Measurements from ENCODE around the gene RASAL3.
"Not testable (repeated sequence)": the region's sequence is repeated elsewhere in the genome, so short reads cannot be mapped to it uniquely, and the experiment has no call there.

Gene RASAL3
- 181 to 433 (median 227) reads per million in 3 experiments for total RNA-seq

DNA sequence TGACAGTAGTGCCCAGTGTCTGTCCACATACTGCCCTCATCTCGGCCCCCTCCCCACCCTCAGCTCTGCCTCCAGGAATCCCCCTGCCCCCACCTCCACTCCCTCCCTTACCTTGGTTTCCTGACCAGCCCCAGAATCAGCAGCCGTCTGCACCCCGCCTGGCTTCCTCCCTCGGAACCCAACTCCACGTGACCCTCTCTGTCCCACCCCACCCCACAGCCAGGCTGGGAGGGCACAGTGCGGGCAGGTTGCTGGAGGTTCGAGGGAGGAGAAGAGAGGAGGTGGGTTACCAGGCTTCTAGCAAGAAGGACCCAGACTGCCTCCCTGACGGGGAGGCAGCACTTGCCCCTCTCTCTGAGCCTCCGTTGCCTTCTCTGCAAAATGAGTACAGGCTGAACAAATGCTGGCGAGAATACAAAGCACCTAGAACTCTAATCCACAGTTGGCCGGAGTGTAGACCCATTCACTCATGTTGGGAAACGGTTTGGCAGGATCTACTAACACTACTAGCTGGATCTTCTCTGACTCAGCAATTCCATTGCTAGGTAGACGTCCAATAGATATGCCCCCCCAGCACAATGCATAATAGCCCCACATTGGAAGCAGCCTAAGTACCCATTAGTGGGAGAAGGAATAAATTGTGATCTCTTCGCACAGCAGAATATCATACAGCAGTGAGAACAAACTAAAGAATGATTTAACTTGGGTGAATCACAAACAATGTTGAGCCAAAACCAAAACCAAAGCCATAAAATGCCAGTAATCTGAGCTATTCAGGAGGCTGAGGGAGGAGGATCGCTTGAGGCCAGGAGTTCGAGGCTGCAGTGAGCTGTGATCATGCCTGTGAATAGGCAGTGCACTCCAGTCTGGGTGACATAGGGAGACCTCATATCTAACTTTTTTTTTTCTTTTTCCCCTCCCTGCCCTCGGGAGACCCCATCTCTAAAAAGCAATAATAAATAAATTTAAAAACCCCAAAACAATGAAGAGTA, at the start of gene RASAL3:
TSS of gene RASAL3 (minus strand) at position 151 of the 992 bp plus-strand sequence. CDS start 186 bp downstream, outside the sequence.
- DNase-seq: peak; percentile 62

- no peak for DNase-seq
Observed at GRCh38 chr19:15511671-15512424, 47.5 kb upstream of the RASAL3 start.

- DNase-seq: no peak
Observed at GRCh38 chr19:15508035-15508710, 43.8 kb upstream of the RASAL3 start, which contains the start of gene CYP4F22. CYP4F22 (plus strand) TSS chr19:15508525; CDS start chr19:15525337, 16,812 bp downstream.

- DNase-seq: no peak
Observed at GRCh38 chr19:15507068-15508034, 43.0 kb upstream of the RASAL3 start.

GRCh38 chr19:15506074-15506571, 41.8 kb upstream of the RASAL3 start:
- no peak for DNase-seq

DNA sequence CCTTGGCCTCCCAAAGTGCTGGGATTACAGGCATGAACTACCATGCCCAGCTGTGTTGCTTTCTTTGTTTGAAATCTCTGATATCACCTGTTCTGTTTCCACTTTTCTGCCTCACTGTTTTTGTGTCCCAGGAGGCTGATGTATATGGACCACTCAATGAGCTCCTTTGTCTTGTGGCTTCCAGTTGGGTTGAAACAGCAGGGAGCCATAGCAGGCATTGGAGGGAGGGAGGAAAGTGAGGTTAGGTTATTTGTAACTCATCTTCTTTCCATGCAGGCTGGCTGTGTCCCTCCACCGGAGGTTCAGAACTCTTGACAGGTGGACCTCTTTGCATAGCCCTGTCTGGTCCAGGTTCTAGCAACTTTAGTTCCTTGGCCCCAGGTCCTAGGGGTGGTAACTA, 37.9 kb upstream of the RASAL3 start:
- DNase-seq: no peak

GRCh38 chr19:15501596-15501995, 37.3 kb upstream of the RASAL3 start:
- no peak for DNase-seq

DNA sequence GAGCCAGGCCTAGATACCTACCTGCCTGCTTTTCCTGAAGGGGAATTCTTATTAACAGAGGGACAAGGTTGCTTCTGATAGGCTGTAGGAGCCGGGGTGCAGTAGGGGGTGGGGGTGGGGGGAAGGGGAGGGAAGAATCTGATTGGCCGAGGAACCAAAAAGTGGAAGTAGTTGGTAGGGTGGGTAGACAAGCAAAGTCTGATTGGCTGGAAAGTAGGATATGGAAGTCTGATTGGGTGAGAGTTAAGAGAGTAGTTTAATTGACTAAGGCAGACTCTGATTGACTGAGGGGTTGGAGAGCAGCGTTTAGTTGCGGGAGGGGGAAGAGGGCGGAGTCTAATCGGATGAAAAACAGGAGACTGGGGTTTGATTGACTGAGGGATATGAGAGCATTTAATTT, 34.6 kb upstream of the RASAL3 start:
- DNase-seq: no peak

- no peak for DNase-seq
Observed at GRCh38 chr19:15498156-15498858, 34.0 kb upstream of the RASAL3 start.

- no peak for DNase-seq
Observed at GRCh38 chr19:15495151-15495550, 30.8 kb upstream of the RASAL3 start.

GRCh38 chr19:15488489-15489226, 24.3 kb upstream of the RASAL3 start:
- no peak for DNase-seq

DNA sequence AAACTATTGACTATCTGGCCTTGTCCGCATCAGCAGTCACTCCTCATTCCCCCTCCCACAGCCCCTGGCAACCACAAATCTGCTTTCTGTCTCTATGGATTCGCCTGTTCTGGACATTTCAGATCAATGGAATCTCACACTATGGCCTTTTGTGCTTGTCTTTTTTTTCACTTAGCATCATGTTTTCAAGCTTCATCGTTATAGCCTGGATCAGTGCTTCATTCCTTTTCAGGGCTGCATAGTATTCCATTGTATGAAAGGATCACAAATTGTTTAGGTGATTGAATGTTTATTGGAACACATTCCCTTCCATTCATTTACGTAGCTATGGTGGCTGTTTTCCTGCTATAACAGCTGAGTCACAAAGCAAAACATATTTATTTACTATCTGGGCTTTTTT, 22.7 kb upstream of the RASAL3 start:
- no peak for DNase-seq

- not testable (repeated sequence) for DNase-seq
Observed at GRCh38 chr19:15485768-15486167, 21.4 kb upstream of the RASAL3 start.

DNA sequence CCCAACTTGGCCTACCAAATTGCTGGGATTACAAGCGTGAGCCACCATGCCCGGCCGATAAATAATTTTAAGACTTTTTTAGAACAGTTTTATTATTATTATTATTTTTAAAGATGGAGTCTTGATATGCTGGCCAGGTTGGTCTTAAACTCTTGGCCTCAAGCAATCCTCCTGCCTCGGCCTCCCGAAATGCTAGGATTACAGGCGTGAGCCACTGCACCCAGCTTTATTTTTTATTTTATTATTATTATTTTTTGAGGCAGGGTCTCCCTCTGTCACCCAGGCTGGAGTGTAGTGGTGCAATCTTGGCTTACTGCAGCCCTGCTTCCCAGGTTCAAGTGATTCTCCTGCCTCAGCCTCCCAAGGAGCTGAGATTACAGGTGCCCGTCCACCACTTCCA, 16.7 kb upstream of the RASAL3 start:
- not testable (repeated sequence) for DNase-seq

GRCh38 chr19:15479391-15480345, 15.3 kb upstream of the RASAL3 start, which contains the start of gene PGLYRP2:
PGLYRP2 (minus strand) TSS chr19:15479501; CDS start chr19:15479371, 130 bp downstream.
- DNase-seq: no peak

- DNase-seq: no peak
Observed at GRCh38 chr19:15476325-15476724, 12.0 kb upstream of the RASAL3 start.

GRCh38 chr19:15475611-15476010, 11.3 kb upstream of the RASAL3 start:
- no peak for DNase-seq

GRCh38 chr19:15475169-15475568, 10.8 kb upstream of the RASAL3 start:
- no peak for DNase-seq

DNA sequence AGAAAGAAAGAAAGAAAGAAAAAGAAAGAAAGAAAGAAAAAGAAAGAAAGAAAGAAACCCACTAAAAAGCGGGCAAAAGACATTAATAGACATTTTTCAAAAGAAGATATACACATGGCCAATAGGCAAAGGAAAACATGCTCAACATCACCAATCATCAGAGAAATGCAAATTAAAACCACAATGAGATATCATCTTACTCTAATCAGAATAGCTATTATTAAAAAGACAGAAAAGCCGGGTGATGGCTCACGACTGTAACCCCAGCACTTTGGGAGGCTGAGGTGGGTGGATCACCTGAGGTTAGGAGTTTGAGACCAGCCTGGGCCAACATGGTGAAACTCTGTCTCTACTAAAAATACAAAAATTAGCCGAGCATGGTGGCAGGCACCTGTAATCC, 9.5 kb upstream of the RASAL3 start:
- not testable (repeated sequence) for DNase-seq

All from central memory CD4-positive, alpha-beta T cell (primary cell).